Ectodermal cell (in vitro differentiated cells): ENCODE data around the gene CNTRL.
"Not testable (repeated sequence)": the region's sequence is repeated elsewhere in the genome, so short reads cannot be mapped to it uniquely, and the experiment has no call there.

ENCODE experiments used
- H3K27ac ChIP-seq: 2 replicates; pipeline ENCODE4 v1.7.0; 2013; ENCODE audit warnings: mild to moderate bottlenecking, low read depth, low read length; ENCODE audit not compliant: insufficient read depth, poor library complexity, severe bottlenecking
- H3K27me3 ChIP-seq: 2 replicates; pipeline ENCODE4 v1.7.0; 2013; ENCODE audit warnings: mild to moderate bottlenecking, low read length; ENCODE audit not compliant: insufficient read depth, control insufficient read depth, poor library complexity, severe bottlenecking
- H3K36me3 ChIP-seq: one replicate; pipeline ENCODE4 v1.7.0; 2013; ENCODE audit warnings: low read length; ENCODE audit not compliant: control insufficient read depth, insufficient read depth
- H3K4me1 ChIP-seq: one replicate; pipeline ENCODE4 v1.7.0; 2013; ENCODE audit warnings: low read length; ENCODE audit not compliant: control insufficient read depth, insufficient read depth
- H3K4me3 ChIP-seq: 2 replicates; pipeline ENCODE4 v1.7.0; 2013; ENCODE audit warnings: low read depth, low read length, control low read depth; ENCODE audit not compliant: insufficient read depth
- H3K9me3 ChIP-seq: 2 replicates; pipeline ENCODE4 v1.7.0; 2013; ENCODE audit warnings: mild to moderate bottlenecking, low read length, moderate library complexity; ENCODE audit not compliant: control insufficient read depth
- WGBS, 2 experiments: methylation state at CpG; one replicate each; pipeline ENCODE4 v1.1.7; 2013; ENCODE audit warnings: missing lambda C conversion rate in 2 of 2; 5-methylcytosine and 5-hydroxymethylcytosine counted together

The CNTRL gene

DNA sequence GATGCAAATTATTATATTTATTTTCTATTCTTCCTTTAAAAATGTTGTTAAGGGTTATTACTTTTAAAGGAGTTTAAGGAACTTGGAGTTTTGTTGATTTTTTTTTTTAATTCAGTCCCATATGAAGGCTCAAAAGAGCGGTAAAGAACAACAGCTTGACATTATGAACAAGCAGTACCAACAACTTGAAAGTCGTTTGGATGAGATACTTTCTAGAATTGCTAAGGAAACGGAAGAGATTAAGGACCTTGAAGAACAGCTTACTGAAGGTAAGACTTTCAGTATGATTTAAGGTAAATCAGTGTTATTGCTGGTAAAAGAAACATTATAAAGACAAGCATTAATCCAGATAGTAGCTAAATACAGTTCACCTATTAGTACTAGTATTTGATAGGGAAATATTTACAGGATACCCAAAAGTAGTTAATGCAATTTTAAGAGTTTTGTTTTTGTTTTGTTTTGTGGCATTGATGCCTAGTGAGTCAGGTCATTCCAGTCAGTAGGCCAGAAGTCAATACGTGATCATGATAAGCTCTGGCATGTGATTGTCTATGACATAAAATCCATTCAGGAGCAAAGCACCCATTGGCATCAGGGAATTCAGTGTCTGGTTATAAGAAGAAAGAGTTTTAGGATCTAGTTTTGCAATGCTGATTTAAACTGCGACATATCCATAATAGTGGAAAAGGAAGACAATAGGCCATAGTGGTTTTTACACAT is 49.2 kb downstream of the CNTRL start:
- H3K4me1 ChIP-seq = peaks cover 5% of the 10 kb centered on the region
- no peaks in the 10 kb centered on the region for H3K9me3 ChIP-seq
- H3K27me3 ChIP-seq = no peaks in the 10 kb centered on the region
- H3K27ac ChIP-seq = no peak overlapping the region
- WGBS, 2 experiments = 98 to 99% methylated on average over 5 of the region's 5 CpGs
- no peaks in the 10 kb centered on the region for H3K36me3 ChIP-seq
- H3K4me3 ChIP-seq = no peak overlapping the region

DNA sequence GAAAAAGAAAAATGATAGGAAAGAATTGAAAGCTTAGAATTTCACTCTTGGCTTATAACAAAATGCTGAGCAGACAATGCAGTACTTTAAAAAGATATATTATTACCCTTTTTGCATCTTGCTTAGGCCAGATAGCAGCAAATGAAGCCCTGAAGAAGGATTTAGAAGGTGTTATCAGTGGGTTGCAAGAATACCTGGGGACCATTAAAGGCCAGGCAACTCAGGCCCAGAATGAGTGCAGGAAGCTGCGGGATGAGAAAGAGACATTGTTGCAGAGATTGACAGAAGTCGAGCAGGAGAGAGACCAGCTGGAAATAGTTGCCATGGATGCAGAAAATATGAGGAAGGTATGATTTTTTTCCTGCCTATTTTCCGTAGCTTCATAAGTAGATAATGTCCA is 50.8 kb downstream of the CNTRL start:
- Histone ChIP-seq H3K36me3 (no peaks in the 10 kb centered on the region), H3K4me1 (peaks cover 5% of the 10 kb centered on the region), H3K4me3 (no peak overlapping the region), H3K27me3 (no peaks in the 10 kb centered on the region), H3K9me3 (no peaks in the 10 kb centered on the region), H3K27ac (no peak overlapping the region)
- WGBS, 2 experiments = 77 to 84% methylated on average over 3 of the region's 3 CpGs

DNA sequence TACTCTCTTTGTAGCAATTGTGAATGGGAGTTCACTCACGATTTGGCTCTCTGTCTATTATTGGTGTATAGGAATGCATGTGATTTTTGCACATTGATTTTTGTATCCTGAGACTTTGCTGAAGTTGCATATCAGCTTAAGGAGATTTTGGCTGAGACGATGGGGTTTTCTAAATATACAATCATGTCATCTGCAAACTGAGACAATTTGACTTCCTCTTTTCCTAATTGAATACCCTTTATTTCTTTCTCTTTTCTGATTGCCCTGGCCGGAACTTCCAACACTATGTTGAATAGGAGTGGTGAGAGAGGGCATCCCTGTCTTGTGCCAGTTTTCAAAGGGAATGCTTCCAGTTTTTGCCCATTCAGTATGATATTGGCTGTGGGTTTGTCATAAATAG is 54.6 kb downstream of the CNTRL start:
- H3K4me1 ChIP-seq, H3K27me3 ChIP-seq, H3K9me3 ChIP-seq, H3K36me3 ChIP-seq, H3K4me3 ChIP-seq, H3K27ac ChIP-seq: not testable (repeated sequence)
- 88 to 98% methylated on average over 2 of the region's 3 CpGs for WGBS, 2 experiments

DNA sequence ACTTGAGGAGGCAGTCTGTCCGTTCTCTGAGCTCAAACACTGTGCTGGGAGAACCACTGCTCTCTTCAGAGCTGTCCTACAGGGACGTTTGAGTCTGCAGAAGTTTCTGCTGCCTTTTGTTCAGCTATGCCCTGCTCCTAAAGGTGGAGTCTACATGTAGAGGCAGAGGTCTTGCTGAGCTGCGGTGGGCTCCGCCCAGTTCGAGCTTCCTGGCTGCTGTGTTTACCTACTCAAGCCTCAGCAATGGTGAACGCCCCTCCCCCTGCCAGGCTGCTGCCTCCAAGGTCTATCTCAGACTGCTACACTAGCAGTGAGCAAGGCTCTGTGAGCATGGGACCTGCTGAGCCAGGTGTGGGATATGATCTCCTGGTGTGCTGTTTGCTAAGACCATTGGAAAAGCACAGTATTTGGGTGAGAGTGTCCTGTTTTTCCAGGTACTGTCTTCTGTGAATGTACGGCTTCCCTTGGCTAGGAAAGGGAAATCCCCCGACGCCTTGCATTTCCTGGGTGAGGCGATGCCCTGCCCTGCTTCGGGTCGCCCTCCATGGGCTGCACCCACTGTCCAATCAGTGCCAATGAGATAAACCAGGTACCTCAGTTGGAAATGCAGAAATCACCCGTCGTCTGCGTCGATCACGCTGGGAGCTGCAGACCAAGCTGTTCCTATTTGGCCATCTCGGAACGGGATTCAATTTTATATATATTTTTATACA is 58.5 kb downstream of the CNTRL start:
- H3K27ac ChIP-seq = no peak overlapping the region
- WGBS, 2 experiments = 83 to 84% methylated on average over 17 to 19 of the region's 19 CpGs
- H3K4me1 ChIP-seq = no peaks in the 10 kb centered on the region

DNA sequence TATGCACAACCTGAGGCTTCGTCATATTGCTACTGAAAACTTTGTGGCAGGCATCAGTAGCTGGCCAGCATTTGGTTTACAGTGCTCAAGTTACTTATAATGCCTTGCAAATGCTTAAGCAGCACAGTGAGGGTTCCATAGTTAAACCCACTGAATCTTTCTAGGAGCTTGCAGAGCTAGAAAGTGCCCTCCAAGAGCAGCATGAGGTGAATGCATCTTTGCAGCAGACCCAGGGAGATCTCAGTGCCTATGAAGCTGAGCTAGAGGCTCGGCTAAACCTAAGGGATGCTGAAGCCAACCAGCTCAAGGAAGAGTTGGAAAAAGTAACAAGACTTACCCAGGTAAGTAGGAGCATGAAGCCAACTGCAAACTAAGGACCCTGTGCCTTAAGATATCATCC is 60.9 kb downstream of the CNTRL start:
- 73 to 83% methylated on average over 2 of the region's 2 CpGs for WGBS, 2 experiments
- peaks cover 3% of the 10 kb centered on the region for H3K36me3 ChIP-seq
- H3K9me3 ChIP-seq = no peaks in the 10 kb centered on the region
- H3K4me3 ChIP-seq = no peak overlapping the region
- H3K4me1 ChIP-seq = no peaks in the 10 kb centered on the region
- no peaks in the 10 kb centered on the region for H3K27me3 ChIP-seq
- H3K27ac ChIP-seq = no peak overlapping the region

More for the DNA sequence above, 58.5 kb downstream of the CNTRL start:
- Histone ChIP-seq H3K27me3 (no peaks in the 10 kb centered on the region), H3K36me3 (no peaks in the 10 kb centered on the region), H3K9me3 (no peaks in the 10 kb centered on the region), H3K4me3 (no peak overlapping the region)

DNA sequence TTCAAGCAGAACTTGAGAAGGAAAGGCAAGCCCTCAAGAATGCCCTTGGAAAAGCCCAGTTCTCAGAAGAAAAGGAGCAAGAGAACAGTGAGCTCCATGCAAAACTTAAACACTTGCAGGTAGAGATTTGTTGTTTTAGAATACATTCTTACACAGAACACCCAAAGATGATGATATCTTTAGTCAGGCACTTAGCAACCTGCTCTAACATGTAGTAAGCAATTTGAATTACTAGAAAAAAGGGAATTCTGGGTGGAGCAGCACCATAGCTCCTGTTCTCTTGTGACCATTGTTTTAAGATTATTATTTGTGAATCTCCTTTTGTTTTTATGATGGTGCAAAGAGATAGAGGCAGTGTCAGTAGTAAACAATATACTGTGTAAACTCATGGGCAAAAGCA is 63.8 kb downstream of the CNTRL start:
- Histone ChIP-seq H3K27me3 (no peaks in the 10 kb centered on the region), H3K9me3 (no peaks in the 10 kb centered on the region), H3K36me3 (peaks cover 16% of the 10 kb centered on the region), H3K27ac (no peak overlapping the region), H3K4me1 (no peaks in the 10 kb centered on the region), H3K4me3 (no peak overlapping the region)

DNA sequence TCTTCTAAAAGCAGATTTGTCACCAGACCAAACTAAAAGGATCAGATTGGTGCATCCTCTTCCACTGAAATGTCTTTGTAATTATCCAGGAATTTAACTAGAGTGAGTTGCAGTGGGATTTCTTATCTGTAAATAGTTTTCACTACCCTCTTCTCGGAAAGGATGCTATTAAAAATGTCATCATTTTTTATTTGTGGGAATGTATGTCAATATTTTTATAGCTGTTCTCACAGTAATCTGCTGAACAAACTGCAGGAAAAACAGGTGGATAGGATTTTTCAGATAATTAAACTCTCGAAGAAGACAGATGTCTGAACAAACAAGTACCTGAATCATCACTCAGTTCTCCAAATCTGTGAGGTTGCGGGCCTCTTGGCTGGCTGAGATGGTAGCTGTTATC is 64.2 kb downstream of the CNTRL start:
- WGBS, 2 experiments = 91 to 96% methylated on average over 2 to 3 of the region's 3 CpGs

DNA sequence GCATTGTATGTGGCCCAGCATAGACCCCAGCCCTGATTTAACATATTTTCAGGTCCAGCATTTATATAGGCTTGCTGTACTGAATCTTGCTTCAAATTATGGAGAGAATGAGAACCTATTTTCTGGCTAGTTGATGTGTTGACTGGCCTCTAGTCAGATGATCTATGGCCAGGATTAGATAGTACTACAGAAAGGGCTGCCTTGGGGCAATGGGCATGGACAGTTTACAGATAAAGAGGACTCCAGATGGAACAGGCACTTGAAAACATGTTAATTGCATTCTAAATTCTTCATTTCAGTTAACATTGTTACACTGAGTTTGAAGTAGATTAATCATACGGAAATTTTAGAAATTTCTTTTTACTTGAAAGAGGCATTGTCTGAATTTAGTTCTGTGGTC is 65.4 kb downstream of the CNTRL start:
- peaks cover 16% of the 10 kb centered on the region for H3K36me3 ChIP-seq
- WGBS, 2 experiments = 92 to 93% methylated on average over 1 of the region's 1 CpG
- no peaks in the 10 kb centered on the region for H3K4me1 ChIP-seq
- H3K27me3 ChIP-seq = no peaks in the 10 kb centered on the region
- H3K27ac ChIP-seq = no peak overlapping the region
- no peaks in the 10 kb centered on the region for H3K9me3 ChIP-seq
- no peak overlapping the region for H3K4me3 ChIP-seq

More for the DNA sequence above, 64.2 kb downstream of the CNTRL start:
- Histone ChIP-seq H3K27ac (no peak overlapping the region), H3K4me1 (no peaks in the 10 kb centered on the region), H3K4me3 (no peak overlapping the region), H3K27me3 (no peaks in the 10 kb centered on the region), H3K36me3 (peaks cover 16% of the 10 kb centered on the region), H3K9me3 (no peaks in the 10 kb centered on the region)

DNA sequence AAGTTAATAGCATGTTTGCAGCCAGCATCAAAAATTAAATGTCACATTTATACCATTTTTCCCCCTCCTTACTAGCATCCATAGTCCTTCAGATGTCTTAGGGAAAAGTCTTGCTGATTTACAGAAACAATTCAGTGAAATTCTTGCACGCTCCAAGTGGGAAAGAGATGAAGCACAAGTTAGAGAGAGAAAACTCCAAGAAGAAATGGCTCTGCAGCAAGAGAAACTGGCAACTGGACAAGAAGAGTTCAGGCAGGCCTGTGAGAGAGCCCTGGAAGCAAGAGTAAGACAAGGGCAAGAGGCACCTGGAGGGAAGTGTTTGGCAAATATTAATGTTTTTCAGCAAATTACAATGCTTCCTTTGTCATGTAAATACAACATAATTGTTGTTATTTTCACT is 66.6 kb downstream of the CNTRL start:
- no peak overlapping the region for H3K4me3 ChIP-seq
- WGBS, 2 experiments = 95 to 98% methylated on average over 1 of the region's 1 CpG
- no peaks in the 10 kb centered on the region for H3K9me3 ChIP-seq
- H3K4me1 ChIP-seq = no peaks in the 10 kb centered on the region
- no peaks in the 10 kb centered on the region for H3K27me3 ChIP-seq
- H3K27ac ChIP-seq = no peak overlapping the region
- peaks cover 16% of the 10 kb centered on the region for H3K36me3 ChIP-seq

DNA sequence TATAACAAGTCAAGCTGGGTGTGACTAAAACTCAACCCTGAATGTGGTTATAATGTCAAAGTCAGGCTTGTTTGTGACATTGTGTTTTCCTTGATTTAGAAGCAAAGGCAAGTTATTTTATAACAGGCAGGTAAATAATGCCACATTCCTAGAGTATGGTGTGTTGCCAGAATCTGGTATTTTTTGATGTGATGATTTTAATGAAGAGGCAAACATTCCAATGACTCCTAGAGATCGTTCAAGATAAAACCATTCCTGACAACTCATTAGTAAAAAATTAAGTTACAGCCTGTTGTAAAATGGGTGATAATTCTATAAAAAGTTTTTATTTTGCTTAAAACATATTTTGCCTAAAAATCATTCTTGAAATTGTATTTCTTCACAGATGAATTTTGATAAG is 67.0 kb downstream of the CNTRL start:
- no CpG with 5 or more reads among the region's 1 CpG for WGBS, 2 experiments
- Histone ChIP-seq H3K4me3 (no peak overlapping the region), H3K27me3 (no peaks in the 10 kb centered on the region), H3K36me3 (peaks cover 16% of the 10 kb centered on the region), H3K9me3 (no peaks in the 10 kb centered on the region), H3K27ac (no peak overlapping the region), H3K4me1 (no peaks in the 10 kb centered on the region)
